DND-41 (cell line): ENCODE measurements around the gene HOXA5.

Experiments
- ATAC-seq: fragments of 200-7000 bp; cut with Tn5 transposase; 3 replicates; pipeline ENCODE4 v1.9.1; 2021; ENCODE audit warnings: low read depth; ENCODE audit not compliant: insufficient read depth
- DNase-seq: peaks from one replicate; pipeline ENCODE4 v3.0.0-alpha.2; 2020
- H2AFZ ChIP-seq: 2 replicates; pipeline ENCODE4 v1.6.0; 2012; ENCODE audit warnings: low read depth, low read length
- H3K27ac ChIP-seq: 2 replicates; pipeline ENCODE4 v1.5.1; 2012; ENCODE audit warnings: low read length, inconsistent platforms
- H3K27me3 ChIP-seq: fragments of 200-600 bp; sonication (generic); 2 replicates; pipeline ENCODE4 v1.6.0; 2012; ENCODE audit warnings: low read length, mild to moderate bottlenecking, inconsistent platforms; ENCODE audit not compliant: insufficient read depth, poor library complexity
- H3K36me3 ChIP-seq: 2 replicates; pipeline ENCODE4 v1.5.1; 2012; ENCODE audit warnings: low read length, inconsistent platforms; ENCODE audit not compliant: insufficient read depth
- H3K4me1 ChIP-seq: 2 replicates; pipeline ENCODE4 v1.5.1; 2012; ENCODE audit warnings: mild to moderate bottlenecking, low read length; ENCODE audit not compliant: insufficient read depth
- H3K4me2 ChIP-seq: 2 replicates; pipeline ENCODE4 v1.6.0; 2012; ENCODE audit warnings: mild to moderate bottlenecking, moderate library complexity, low read length, inconsistent platforms; ENCODE audit not compliant: insufficient read depth
- H3K4me3 ChIP-seq, 2 experiments: fragments of 200-600 bp in 1 of 2; shearing (Covaris generic) in 1 of 2; 2 replicates each; pipeline ENCODE4 v1.5.1; 2012 to 2016; ENCODE audit warnings: inconsistent platforms in 2 of 2, low read length in 2 of 2, mild to moderate bottlenecking in 2 of 2, low read depth in 1 of 2, moderate library complexity in 1 of 2
- H3K79me2 ChIP-seq: 2 replicates; pipeline ENCODE4 v1.6.0; 2012; ENCODE audit warnings: low read length, inconsistent platforms; ENCODE audit not compliant: insufficient read depth
- H3K9ac ChIP-seq: 2 replicates; pipeline ENCODE4 v1.6.0; 2012; ENCODE audit warnings: low read depth, mild to moderate bottlenecking, inconsistent platforms, low read length, moderate library complexity
- H3K9me3 ChIP-seq: 2 replicates; pipeline ENCODE4 v1.5.1; 2012; ENCODE audit warnings: low read length, moderate library complexity, mild to moderate bottlenecking, inconsistent platforms; ENCODE audit not compliant: insufficient read depth, severe bottlenecking
- H4K20me1 ChIP-seq: 2 replicates; pipeline ENCODE4 v1.6.0; 2012; ENCODE audit warnings: low read length; ENCODE audit not compliant: insufficient read depth
- EZH2 ChIP-seq: IDR thresholded peaks from 3 replicates; pipeline ENCODE4 v1.6.1; 2012; ENCODE audit warnings: borderline replicate concordance, low read depth, mild to moderate bottlenecking, moderate library complexity, low read length, inconsistent platforms; ENCODE audit not compliant: severe bottlenecking
- TF ChIP-seq, protein P1 (sequence below): IDR thresholded peaks from 2 replicates; pipeline ENCODE4 v1.5.1; 2012; ENCODE audit warnings: borderline replicate concordance, low read length, moderate library complexity, mild to moderate bottlenecking; ENCODE audit not compliant: poor library complexity, severe bottlenecking; ENCODE audit errors: extremely low read depth

The HOXA5 gene

DNA sequence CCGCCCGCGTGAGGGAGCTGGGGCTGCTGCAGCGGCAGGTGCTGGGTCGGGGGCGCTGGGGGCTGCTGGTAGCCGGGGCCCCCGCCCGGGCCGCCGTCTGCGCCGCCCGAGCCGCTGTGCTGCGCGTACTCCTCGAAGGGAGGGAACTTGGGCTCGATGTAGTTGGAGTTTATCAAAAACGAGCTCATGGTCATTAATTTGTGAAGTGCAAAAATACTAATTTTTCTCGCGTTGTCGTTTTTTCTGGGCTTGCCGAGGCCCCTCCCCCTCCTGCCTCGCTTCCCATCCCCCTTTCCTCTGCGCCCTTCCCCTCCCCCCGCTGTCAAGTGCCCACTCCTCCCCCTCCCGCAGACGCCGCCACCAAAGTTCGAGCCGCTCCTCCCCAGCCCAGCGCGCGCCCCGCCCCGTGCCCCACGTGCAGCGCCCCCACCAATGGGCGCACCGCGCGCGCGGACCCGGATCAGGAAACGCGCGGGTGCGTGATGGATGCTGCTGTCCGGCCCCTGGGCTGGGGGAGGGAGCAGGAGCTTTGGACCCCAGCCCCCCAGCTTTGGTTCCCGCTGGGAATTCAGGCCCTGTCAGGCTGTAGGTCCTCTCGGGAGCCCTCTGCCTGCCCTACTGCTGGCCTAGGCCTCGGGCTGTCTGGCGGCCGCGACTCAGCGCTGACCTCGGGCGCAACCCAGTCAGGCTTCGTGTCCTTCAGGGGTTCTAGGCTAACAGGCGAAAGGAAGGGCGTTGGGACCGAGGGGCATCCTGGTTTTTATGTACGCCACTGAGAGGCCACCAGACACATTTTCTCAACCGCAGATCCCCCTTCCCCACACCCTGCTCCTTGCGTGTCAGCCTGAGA is 12.7 kb downstream of the HOXA5 start, which contains the start of gene HOXA4:
TSS of gene HOXA4 (minus strand) at position 218 of the 850 bp plus-strand sequence. CDS start at position 194, 24 bp downstream.
- H3K79me2 ChIP-seq: no peaks in the 10 kb centered on the region
- no peak within 1 kb of the TSS for H3K4me2 ChIP-seq
- DNase-seq (no peak), ATAC-seq (no peak)
- no peak within 1 kb of the TSS for H3K9ac ChIP-seq
- no peak within 1 kb of the TSS for H3K27ac ChIP-seq
- no peaks in the 10 kb centered on the region for H3K36me3 ChIP-seq
- H3K27me3 ChIP-seq: no peaks in the 10 kb centered on the region
- no peak within 1 kb of the TSS for H2AFZ ChIP-seq
- H3K9me3 ChIP-seq: no peaks in the 10 kb centered on the region
- TF ChIP-seq, protein P1, sequence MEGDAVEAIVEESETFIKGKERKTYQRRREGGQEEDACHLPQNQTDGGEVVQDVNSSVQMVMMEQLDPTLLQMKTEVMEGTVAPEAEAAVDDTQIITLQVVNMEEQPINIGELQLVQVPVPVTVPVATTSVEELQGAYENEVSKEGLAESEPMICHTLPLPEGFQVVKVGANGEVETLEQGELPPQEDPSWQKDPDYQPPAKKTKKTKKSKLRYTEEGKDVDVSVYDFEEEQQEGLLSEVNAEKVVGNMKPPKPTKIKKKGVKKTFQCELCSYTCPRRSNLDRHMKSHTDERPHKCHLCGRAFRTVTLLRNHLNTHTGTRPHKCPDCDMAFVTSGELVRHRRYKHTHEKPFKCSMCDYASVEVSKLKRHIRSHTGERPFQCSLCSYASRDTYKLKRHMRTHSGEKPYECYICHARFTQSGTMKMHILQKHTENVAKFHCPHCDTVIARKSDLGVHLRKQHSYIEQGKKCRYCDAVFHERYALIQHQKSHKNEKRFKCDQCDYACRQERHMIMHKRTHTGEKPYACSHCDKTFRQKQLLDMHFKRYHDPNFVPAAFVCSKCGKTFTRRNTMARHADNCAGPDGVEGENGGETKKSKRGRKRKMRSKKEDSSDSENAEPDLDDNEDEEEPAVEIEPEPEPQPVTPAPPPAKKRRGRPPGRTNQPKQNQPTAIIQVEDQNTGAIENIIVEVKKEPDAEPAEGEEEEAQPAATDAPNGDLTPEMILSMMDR: no peak
- TF ChIP-seq EZH2: no peak
- no peaks in the 10 kb centered on the region for H4K20me1 ChIP-seq
- H3K4me3 ChIP-seq: no peak within 1 kb of the TSS
- no peaks in the 10 kb centered on the region for H3K4me1 ChIP-seq

DNA sequence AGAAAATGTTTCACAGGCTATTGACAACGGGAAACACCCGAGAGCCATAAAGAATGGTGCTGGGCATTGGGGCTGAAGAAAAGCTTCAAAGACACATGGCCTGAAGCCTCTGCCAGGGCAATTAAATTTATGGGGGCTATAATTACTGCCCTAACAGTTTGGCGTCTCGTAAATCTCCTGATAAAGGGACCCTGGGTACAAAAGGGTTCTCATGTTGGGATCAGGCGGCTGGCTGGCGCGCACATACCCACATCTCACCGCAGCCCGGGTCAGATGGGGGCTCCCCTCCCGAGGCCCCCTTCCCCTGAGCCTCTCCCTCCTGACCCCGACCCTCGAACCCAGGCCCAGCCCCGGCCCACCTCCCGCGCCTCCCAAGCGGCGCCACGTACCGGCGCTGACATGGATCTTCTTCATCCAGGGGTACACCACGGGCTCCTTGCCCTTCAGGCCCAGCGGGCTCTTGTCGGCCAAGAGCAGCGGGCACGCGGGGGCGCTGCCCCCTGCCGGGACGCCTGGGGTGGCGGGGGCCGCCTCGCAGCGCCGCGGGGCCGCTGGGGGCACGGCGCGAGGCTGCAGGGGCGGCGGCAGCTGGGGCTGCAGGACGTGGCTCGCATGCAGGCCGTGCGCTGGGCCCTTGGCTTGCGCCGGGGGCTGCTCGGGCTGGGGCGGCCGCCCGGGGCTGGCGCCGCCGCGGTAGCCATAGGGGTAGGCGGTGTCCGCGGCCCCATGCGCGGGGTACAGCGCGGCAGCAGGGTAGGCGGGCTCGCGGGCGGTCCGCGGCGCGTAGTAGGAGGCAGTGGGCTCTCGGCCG is 13.5 kb downstream of the HOXA5 start:
- no peak overlapping the region for H3K4me3 ChIP-seq
- no peaks in the 10 kb centered on the region for H3K4me1 ChIP-seq
- DNase-seq: no peak

DNA sequence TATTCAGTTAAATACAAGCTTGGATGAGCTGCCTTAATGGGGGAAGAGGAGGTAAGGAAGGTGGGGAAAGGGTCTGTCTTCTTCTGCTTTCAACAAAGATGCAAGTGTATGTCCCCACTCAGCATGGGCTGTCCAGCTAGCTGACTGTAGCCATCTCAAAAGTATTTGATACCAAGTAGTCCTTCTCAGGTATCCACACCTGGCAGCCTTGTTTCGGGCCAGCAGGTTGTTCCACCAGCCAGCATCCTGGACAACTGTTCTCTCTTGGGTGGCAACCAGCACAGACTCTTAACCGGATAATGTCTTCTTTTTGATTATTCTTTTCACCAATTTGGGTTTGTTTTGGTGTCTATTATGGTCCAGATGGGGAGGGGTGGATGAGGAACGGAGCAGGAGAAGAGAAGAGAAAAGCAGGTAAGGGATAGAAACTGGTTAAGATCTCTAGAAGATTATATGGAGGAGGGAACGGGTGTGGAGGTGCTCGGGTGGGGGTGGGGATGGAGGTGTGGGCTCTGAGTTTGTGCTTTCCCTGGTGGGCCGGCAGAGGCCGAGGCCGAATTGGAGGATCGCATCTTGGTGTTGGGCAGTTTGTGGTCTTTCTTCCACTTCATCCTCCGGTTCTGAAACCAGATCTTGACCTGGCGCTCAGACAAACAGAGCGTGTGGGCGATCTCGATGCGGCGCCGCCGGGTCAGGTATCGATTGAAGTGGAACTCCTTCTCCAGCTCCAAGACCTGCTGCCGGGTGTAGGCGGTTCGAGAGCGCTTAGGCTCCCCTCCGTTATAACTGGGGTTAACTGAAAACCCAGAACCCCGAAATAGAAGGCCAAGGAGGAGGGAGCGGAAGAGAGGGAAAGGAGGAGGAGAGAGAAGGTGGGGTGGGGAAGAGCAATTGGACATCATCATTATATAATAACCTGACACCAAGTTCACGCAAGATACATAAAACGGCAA is 14.4 kb downstream of the HOXA5 start:
- Histone ChIP-seq H4K20me1 (no peaks in the 10 kb centered on the region), H3K27ac (no peak overlapping the region), H2AFZ (no peak overlapping the region), H3K4me3 (no peak overlapping the region), H3K9me3 (no peaks in the 10 kb centered on the region), H3K9ac (no peak overlapping the region), H3K4me1 (no peaks in the 10 kb centered on the region), H3K4me2 (no peak overlapping the region), H3K27me3 (no peaks in the 10 kb centered on the region), H3K36me3 (no peaks in the 10 kb centered on the region), H3K79me2 (no peaks in the 10 kb centered on the region)
- TF ChIP-seq, protein P1: no peak
- TF ChIP-seq EZH2: no peak
- ATAC-seq (no peak), DNase-seq (no peak)

More for the DNA sequence above, 13.5 kb downstream of the HOXA5 start:
- H4K20me1 ChIP-seq: no peaks in the 10 kb centered on the region
- H3K9ac ChIP-seq: no peak overlapping the region
- no peak overlapping the region for H3K4me2 ChIP-seq
- H3K9me3 ChIP-seq: no peaks in the 10 kb centered on the region
- ATAC-seq: no peak
- H2AFZ ChIP-seq: no peak overlapping the region
- H3K27ac ChIP-seq: no peak overlapping the region
- H3K79me2 ChIP-seq: no peaks in the 10 kb centered on the region
- H3K27me3 ChIP-seq: no peaks in the 10 kb centered on the region
- no peaks in the 10 kb centered on the region for H3K36me3 ChIP-seq
- TF ChIP-seq, protein P1: no peak
- no peak for TF ChIP-seq EZH2
